Activated CD8-positive, alpha-beta memory T cell treated with anti-CD3 and anti-CD28 coated beads, Interleukin-2, amount 10 ng/mL, durations not matched to agents 7 days and 5 days (primary cell): ENCODE data around the gene LETM1. TPM values are rescaled to one million over a fixed set of nuclear protein-coding genes. Genes with fewer than 3 reads are reported as not detected.

ENCODE experiments used
- ATAC-seq: fragments of 150-1000 bp; cut with Tn5 transposase; one replicate; pipeline ENCODE4 v1.10.0; 2021; ENCODE audit warnings: moderate library complexity
- CTCF ChIA-PET: fragments of 350-600 bp; sonication (Branson Sonifier 250); formaldehyde crosslinking; loops from one replicate; lab custom pipeline; 2021; ENCODE audit warnings: antibody characterized with exemption; lab: Charles Lee
- DNase-seq: peaks from one replicate; pipeline ENCODE4 v3.0.0-alpha.2; 2020
- H3K27ac Mint-ChIP-seq: one replicate; pipeline ENCODE4 v1.8.0; 2021; ENCODE audit warnings: mild to moderate bottlenecking, mixed read lengths
- H3K27me3 Mint-ChIP-seq: one replicate; pipeline ENCODE4 v1.8.0; 2021; ENCODE audit warnings: mixed read lengths
- H3K36me3 Mint-ChIP-seq: one replicate; pipeline ENCODE4 v1.8.0; 2021; ENCODE audit warnings: mild to moderate bottlenecking, mixed read lengths
- H3K4me1 Mint-ChIP-seq: one replicate; pipeline ENCODE4 v1.8.0; 2021; ENCODE audit warnings: mixed read lengths
- H3K4me3 Mint-ChIP-seq: one replicate; pipeline ENCODE4 v1.8.0; 2021; ENCODE audit warnings: mild to moderate bottlenecking, moderate library complexity, mixed read lengths
- H3K9me3 Mint-ChIP-seq: one replicate; pipeline ENCODE4 v1.8.0; 2022; ENCODE audit warnings: low read depth, mixed read lengths
- total RNA-seq, 2 experiments: library from RNA; stranded (reverse); gene quantifications; one replicate each; pipeline ENCODE4 v1.2.3, GENCODE V29; 2021

The LETM1 gene
- 10 to 100 TPM; 51.1 to 73.7 TPM for total RNA-seq

DNA sequence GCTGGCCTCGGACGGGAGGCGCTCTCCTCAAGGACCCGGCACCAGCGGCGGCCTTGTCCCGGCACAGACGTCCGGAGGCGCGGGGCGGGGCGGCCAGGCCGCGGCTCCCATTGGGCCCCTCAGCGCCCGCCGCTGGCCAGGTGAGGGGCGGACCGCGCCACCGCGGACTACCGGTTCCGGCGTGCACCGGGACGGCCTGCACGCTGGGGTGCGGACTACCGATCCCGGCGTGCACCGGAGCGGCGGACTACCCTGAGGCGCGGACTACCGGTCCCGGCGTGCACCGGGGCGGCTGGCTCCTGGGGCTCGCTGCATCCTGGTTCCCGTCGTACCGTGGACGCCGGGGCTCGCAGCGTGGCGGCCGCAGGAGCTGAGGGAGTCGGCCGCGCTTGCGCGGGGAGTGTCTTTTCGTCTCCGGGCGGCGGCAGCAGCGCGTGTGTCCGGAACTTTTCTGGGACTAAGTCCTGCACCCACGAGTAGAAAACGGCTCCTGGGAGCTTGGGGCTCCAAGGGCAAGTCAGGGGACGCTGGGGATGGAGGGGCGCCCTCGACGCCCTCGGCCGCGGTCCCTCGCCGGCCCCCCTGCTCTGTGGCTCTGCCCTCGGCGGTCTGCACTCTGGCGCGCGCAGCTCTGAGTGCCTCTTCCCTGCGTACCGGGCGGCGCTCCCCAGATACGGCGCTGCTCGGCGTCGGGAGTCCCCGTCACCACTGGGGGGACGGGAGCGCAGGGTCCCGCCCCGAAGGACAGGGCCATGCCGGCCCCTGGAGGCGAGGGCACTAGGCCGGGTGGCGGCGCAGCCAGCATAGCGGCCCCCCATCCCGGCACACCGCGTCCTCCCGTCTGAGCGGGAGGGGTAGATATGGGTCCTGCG lies at the start of gene LETM1:
Gene LETM1 (minus strand): TSS at position 86 of the 872 bp plus-strand sequence. CDS start 206 bp downstream, outside the sequence.
- H3K27me3 Mint-ChIP-seq = no peaks in the 10 kb centered on the region
- peaks cover 2% of the 10 kb centered on the region for H3K36me3 Mint-ChIP-seq
- H3K27ac Mint-ChIP-seq = peak within 1 kb of the TSS; percentile 71
- CTCF ChIA-PET = interaction anchor here (1.0 to 3.9 kb wide), 7 partner anchors 15 to 147 kb away, joined by 3 to 23 read pairs (median 3); partner anchors contain the start of gene NSD2
- peak within 1 kb of the TSS; percentile 78 for H3K4me3 Mint-ChIP-seq
- no peaks in the 10 kb centered on the region for H3K9me3 Mint-ChIP-seq
- peaks cover 42% of the 10 kb centered on the region for H3K4me1 Mint-ChIP-seq
- DNase-seq (peak; percentile 97), ATAC-seq (peak; percentile 94)

DNA sequence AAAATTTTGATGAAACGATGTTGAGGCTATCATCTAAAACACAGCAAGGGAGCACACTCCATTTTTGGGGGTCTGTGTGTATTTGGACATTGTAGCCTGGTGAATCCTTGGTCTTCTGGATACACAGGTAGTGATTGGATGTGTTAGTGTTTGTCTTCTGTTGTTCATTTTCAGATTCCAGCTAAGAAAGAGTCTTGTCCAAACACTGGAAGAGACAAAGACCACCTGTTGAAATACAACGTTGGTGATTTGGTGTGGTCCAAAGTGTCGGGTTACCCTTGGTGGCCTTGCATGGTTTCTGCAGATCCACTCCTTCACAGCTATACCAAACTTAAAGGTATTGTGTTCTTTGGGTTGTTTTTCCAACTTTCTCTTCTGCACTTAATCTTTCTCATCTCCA lies 48.1 kb upstream of the LETM1 start:
- H3K27me3 Mint-ChIP-seq = no peaks in the 10 kb centered on the region
- DNase-seq (no peak), ATAC-seq (no peak)
- peaks cover 73% of the 10 kb centered on the region for H3K4me1 Mint-ChIP-seq
- no peak overlapping the region for H3K4me3 Mint-ChIP-seq
- no peaks in the 10 kb centered on the region for H3K9me3 Mint-ChIP-seq
- CTCF ChIA-PET = no interaction called here
- H3K36me3 Mint-ChIP-seq = peaks cover 70% of the 10 kb centered on the region
- H3K27ac Mint-ChIP-seq = no peak overlapping the region

DNA sequence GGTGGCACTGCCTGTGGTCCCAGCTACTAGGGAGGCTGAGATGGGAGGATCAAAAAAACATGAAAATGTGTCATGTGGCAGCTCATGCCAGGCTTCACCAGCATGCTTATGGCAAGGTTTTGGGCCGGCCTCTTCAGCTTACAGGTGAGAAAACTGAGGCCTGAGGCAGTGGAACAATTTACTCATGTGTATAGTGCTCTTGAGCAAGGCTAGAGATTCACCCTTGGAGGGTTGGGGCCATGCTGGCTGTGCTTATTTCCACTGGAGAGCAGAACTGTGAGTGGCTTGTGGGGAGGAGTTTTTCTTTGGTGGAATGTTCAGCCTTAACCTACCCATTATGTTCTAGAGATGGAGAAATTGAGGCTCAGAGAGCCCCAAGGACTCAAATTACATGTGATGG lies 47.1 kb upstream of the LETM1 start:
- ATAC-seq (no peak), DNase-seq (no peak)
- Mint-ChIP-seq H3K4me1 (peaks cover 73% of the 10 kb centered on the region), H3K4me3 (no peak overlapping the region), H3K27ac (no peak overlapping the region), H3K9me3 (no peaks in the 10 kb centered on the region), H3K36me3 (peaks cover 66% of the 10 kb centered on the region), H3K27me3 (no peaks in the 10 kb centered on the region)
- CTCF ChIA-PET = interaction anchor here (1.7 kb wide), 1 partner anchor 12 kb away, joined by 3 read pairs; no protein-coding TSS in a partner anchor

DNA sequence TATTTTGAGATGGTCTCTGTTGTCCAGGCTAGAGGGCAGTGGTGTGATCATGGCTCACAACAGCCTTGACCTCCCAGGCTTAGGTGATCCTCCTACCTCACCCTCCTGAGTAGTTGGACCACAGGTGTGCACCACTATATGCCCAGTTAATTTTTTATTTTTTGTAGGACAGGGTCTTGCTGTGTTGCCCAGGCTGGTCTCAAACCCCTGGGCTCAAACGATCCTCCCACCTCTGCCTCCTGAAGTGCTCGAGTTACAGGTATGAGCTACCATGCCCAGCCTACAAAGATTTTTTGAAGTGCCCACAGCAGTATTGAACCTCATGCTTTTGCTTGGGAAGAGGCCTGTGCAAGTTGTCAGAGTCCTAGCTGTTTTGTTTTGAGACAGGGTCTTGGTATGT lies 46.3 kb upstream of the LETM1 start:
- H3K27ac Mint-ChIP-seq = no peak overlapping the region
- no peak for DNase-seq
- CTCF ChIA-PET = interaction anchor here (0.7 to 1.7 kb wide), 4 partner anchors 13 to 25 kb away, joined by 3 read pairs; no protein-coding TSS in a partner anchor
- no peaks in the 10 kb centered on the region for H3K9me3 Mint-ChIP-seq
- no peak for ATAC-seq
- no peak overlapping the region for H3K4me3 Mint-ChIP-seq
- H3K36me3 Mint-ChIP-seq = peaks cover 64% of the 10 kb centered on the region
- no peaks in the 10 kb centered on the region for H3K27me3 Mint-ChIP-seq
- peaks cover 73% of the 10 kb centered on the region for H3K4me1 Mint-ChIP-seq

DNA sequence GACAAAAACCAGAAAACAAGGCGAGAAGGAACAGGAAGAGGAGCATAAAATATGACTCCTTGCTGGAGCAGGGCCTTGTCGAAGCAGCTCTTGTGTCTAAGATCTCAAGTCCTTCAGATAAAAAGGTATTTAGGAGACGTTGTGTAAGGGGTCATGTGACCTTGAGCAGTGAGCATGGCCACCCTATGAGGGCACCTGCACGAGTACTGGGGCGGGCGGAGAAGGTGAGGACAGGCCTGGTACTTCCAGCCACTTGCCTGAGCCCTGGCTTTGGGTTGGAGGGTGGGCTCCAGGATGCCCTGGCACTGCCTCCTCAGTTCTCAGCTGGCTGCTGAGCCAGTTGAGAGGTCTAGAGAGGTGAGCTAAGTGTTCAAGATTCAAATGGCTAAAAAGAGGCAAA lies 45.2 kb upstream of the LETM1 start:
- Mint-ChIP-seq H3K9me3 (no peaks in the 10 kb centered on the region), H3K36me3 (peaks cover 64% of the 10 kb centered on the region)

DNA sequence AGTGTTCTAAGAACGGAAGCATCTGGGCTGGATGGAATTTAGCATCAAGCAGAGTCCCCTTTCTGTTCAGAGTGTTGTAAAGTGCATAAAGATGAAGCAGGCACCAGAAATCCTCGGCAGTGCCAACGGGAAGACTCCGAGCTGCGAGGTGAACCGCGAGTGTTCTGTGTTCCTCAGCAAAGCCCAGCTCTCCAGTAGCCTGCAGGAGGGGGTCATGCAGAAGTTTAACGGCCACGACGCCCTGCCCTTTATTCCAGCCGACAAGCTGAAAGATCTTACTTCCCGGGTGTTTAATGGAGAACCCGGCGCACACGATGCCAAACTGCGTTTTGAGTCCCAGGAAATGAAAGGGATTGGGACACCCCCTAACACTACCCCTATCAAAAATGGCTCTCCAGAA lies 44.7 kb upstream of the LETM1 start:
- no peak for ATAC-seq
- Mint-ChIP-seq H3K27ac (no peak overlapping the region), H3K9me3 (no peaks in the 10 kb centered on the region), H3K36me3 (peaks cover 59% of the 10 kb centered on the region), H3K27me3 (no peaks in the 10 kb centered on the region), H3K4me3 (no peak overlapping the region), H3K4me1 (peaks cover 72% of the 10 kb centered on the region)
- DNase-seq = no peak
- CTCF ChIA-PET = interaction anchor here (0.7 to 6.1 kb wide), 14 partner anchors 8 to 207 kb away, joined by 3 to 48 read pairs (median 11); partner anchors contain the start of genes LETM1 and SLBP

More for the DNA sequence above, 45.2 kb upstream of the LETM1 start:
- DNase-seq (no peak), ATAC-seq (no peak)
- CTCF ChIA-PET = interaction anchor here (0.7 to 6.1 kb wide), 9 partner anchors 8 to 189 kb away, joined by 3 to 48 read pairs (median 15); partner anchors contain the start of genes LETM1 and SLBP
- Mint-ChIP-seq H3K27me3 (no peaks in the 10 kb centered on the region), H3K27ac (no peak overlapping the region), H3K4me1 (peaks cover 72% of the 10 kb centered on the region), H3K4me3 (no peak overlapping the region)

DNA sequence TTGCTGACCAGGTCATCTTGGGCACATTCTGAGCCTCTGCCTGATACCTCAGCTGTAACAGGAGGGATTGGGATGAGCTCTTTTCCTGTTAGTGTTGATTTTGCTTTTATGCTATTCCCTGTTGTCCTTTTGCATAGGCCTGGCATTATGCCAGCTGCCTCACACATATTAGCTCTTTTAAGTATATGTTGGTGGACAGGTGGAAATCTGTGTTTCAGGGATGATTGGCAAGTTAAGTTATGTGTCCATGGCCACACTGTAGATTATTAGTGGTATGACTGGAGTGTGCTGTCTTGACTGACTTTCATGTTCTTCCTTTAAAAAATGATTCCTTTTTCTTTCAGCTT lies 44.1 kb upstream of the LETM1 start:
- Mint-ChIP-seq H3K4me3 (no peak overlapping the region), H3K36me3 (peaks cover 57% of the 10 kb centered on the region), H3K4me1 (peaks cover 71% of the 10 kb centered on the region), H3K9me3 (no peaks in the 10 kb centered on the region), H3K27me3 (no peaks in the 10 kb centered on the region), H3K27ac (no peak overlapping the region)
- no peak for DNase-seq
- CTCF ChIA-PET = interaction anchor here (0.7 to 6.1 kb wide), 22 partner anchors 9 to 207 kb away, joined by 3 to 48 read pairs (median 4); partner anchors contain the start of genes LETM1 and SLBP
- no peak for ATAC-seq

DNA sequence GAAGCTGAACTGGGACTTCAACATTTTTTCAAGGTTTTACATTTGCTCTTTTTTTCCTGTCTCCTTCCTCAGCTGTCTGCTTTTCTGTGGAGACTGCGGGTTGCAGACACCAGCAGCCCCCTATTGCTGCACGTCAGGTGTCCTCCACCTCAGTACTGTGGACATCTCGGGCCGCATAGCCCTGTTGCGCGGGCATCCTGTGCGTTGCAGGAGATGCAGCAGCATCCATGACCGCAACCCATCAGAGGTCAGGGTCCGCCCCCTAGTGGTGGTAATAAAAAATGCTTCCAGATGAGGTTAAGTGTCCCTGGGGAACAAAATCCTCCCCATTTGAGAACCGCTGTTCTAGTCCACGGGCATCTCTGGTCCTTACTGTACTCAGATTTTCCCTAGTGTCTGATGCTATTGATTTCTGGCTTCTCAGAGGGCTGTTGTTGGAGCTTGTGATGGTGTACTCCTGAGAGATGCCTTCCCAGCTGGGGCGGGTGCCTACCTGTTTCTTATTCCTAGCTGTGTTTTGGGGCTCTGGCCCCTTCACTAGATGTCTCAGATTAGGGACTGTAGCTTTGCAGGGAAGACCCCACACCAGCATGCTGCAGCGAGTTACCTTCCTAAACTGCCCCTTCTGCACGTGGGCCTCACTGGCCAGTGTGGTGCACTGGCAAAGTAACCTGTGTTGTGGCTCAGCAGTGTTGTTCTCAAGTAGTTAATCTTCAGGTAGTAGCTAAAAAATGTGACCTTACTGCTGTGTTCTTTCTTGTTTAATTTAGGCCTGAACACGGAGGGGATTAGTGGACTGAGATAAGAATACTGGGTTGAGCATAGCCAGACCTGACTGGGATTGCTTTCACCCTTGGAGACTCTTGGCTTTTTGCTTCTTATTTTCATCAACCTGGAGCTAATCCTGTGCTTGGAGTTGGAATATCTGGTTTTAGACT lies 43.5 kb upstream of the LETM1 start:
- peaks cover 57% of the 10 kb centered on the region for H3K36me3 Mint-ChIP-seq

DNA sequence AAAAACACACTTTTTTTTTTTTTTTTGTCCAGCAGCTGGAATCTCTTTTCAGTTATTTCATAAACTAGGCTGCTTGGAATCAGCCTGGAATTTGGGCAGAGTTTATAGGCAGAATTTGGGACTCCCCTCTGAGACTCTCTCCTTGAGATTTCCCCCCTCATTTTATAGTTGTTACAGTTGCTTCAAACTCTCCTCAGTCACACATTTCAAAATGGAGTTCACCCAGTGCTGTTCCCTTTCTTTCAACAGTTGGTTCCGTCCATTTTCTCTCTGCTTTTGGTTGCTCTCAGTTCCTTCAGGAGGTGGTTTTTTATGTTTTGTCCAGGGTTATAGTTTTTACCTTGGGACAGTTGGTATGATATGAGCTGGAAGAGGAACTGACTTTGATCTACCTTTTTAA lies 42.7 kb upstream of the LETM1 start:
- CTCF ChIA-PET = interaction anchor here (0.7 to 6.1 kb wide), 16 partner anchors 10 to 153 kb away, joined by 3 to 48 read pairs (median 4); partner anchors contain the start of gene LETM1
- DNase-seq (no peak), ATAC-seq (no peak)
- peak overlapping the region; percentile 80 for H3K27ac Mint-ChIP-seq
- H3K36me3 Mint-ChIP-seq = peaks cover 54% of the 10 kb centered on the region
- H3K9me3 Mint-ChIP-seq = no peaks in the 10 kb centered on the region
- peaks cover 67% of the 10 kb centered on the region for H3K4me1 Mint-ChIP-seq
- no peaks in the 10 kb centered on the region for H3K27me3 Mint-ChIP-seq
- H3K4me3 Mint-ChIP-seq = no peak overlapping the region

More for the DNA sequence above, 43.5 kb upstream of the LETM1 start:
- Mint-ChIP-seq H3K4me1 (peaks cover 70% of the 10 kb centered on the region), H3K4me3 (no peak overlapping the region), H3K27me3 (no peaks in the 10 kb centered on the region), H3K9me3 (no peaks in the 10 kb centered on the region), H3K27ac (peak overlapping the region; percentile 80)
- ATAC-seq = peak; percentile 92
- peak; percentile 86 for DNase-seq
- CTCF ChIA-PET = interaction anchor here (0.7 to 6.1 kb wide), 26 partner anchors 10 to 206 kb away, joined by 3 to 48 read pairs (median 4); partner anchors contain the start of gene LETM1

DNA sequence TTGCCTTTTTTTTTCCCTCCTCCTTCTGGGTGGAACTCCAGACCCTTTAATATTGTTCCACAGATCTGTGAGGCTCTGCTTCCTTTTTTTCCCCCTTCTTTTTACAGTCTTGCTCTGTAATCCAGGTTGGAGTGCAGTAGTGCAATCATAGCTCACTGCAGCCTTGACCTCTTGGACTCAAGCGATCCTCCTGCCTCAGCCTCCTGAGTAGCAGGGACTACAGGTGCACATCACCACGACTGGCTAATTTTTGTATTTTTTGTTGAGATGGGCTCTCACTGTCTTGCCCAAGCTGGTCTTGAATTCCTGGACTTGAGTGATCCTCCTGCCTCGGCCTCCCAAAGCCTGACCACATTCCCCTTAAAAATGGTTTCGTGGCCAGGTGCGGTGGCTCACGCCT lies 42.1 kb upstream of the LETM1 start:
- Mint-ChIP-seq H3K4me1 (peaks cover 63% of the 10 kb centered on the region), H3K9me3 (no peaks in the 10 kb centered on the region), H3K27ac (no peak overlapping the region), H3K36me3 (peaks cover 53% of the 10 kb centered on the region), H3K4me3 (no peak overlapping the region), H3K27me3 (no peaks in the 10 kb centered on the region)
- no peak for DNase-seq
- CTCF ChIA-PET = interaction anchor here (1.1 to 6.1 kb wide), 9 partner anchors 11 to 175 kb away, joined by 3 to 48 read pairs (median 20); partner anchors contain the start of gene LETM1
- ATAC-seq = no peak

DNA sequence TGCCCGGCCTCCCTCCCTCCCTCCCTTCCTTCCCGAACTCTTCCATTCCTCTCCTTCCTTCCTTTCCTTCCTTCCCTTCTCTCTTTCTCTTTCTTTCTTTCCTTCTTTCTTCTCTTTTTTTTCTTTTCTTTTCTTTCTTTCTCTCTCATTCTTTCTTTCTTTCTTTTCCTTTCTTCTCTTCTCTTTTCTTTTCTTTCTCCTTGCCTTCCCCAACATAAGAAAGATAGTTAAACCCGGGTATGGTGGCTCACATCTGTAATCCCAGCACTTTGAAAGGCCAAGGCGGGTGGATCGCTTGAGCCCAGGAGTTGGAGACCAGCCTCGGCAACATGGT lies 40.7 kb upstream of the LETM1 start:
- Mint-ChIP-seq H3K4me3 (no peak overlapping the region), H3K4me1 (peaks cover 60% of the 10 kb centered on the region), H3K9me3 (no peaks in the 10 kb centered on the region), H3K27ac (no peak overlapping the region), H3K36me3 (peaks cover 45% of the 10 kb centered on the region), H3K27me3 (no peaks in the 10 kb centered on the region)
- CTCF ChIA-PET = interaction anchor here (4.8 to 6.1 kb wide), 2 partner anchors 12 to 22 kb away, joined by 38 to 48 read pairs; no protein-coding TSS in a partner anchor
- ATAC-seq (no peak), DNase-seq (no peak)

DNA sequence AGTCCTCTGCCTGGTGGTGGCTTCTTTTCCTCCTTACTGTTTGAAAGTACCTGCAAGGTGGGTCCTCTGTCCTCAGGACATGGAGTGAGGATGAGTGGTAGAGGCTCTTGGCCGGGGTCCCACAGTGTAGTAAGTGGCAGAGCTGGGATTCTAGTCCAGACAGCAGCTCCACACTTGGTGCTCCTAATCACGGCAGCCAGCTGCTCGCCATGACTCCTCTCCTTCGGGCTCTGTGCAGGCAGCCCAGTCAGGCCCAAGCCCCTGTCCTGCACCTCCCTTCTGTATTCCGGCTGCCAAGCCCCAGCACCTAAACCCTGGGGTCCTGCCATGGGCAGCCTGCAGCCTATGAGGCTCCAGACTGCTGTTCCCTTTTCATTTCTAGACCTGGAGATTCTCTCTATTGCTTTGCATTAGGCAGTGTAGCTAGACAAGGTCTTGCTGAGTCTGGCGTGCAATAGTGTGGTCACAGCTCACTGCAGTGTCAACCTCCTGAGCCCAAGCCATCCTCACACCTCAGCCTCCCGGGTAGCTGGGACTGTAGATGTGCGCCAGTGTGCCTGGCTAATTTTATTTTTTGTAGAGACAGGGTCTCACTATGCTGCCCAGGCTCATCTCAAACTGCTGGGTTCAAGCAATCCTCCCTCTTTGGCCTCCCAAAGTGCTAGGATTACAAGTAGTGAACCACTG lies 40.2 kb upstream of the LETM1 start:
- CTCF ChIA-PET = interaction anchor here (0.9 to 6.1 kb wide), 3 partner anchors 13 to 22 kb away, joined by 3 to 48 read pairs (median 38); no protein-coding TSS in a partner anchor
- H3K36me3 Mint-ChIP-seq = peaks cover 43% of the 10 kb centered on the region
- ATAC-seq (no peak), DNase-seq (no peak)
- H3K27me3 Mint-ChIP-seq = no peaks in the 10 kb centered on the region
- no peaks in the 10 kb centered on the region for H3K9me3 Mint-ChIP-seq
- no peak overlapping the region for H3K27ac Mint-ChIP-seq
- H3K4me3 Mint-ChIP-seq = no peak overlapping the region
- peaks cover 60% of the 10 kb centered on the region for H3K4me1 Mint-ChIP-seq
